ENCODE measurements around the gene NOS3.

The NOS3 gene

DNA sequence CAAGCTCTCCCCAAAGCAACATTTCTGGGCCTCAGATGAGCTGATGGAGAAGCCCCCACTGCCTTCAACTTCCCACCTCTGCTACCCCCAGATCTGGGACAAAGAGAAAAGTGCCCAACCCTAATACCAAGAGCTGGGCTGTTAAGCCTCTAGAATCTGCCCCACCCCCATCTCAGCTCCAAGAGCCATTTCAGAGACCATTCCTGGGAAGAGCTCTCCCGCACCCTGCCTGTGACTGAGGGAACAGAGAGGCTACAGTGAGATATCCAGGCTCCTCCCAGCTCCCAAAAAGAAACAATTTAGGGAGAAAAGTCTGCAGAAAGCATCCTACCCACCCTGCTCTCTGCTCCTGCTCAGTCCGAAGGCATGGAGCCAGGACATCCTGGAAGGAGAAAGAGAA is 10.2 kb upstream of the NOS3 start:
- DNase-seq: no peak

GRCh38 chr7:150981644-150982043 is 9.2 kb upstream of the NOS3 start:
- no peak for DNase-seq

DNA sequence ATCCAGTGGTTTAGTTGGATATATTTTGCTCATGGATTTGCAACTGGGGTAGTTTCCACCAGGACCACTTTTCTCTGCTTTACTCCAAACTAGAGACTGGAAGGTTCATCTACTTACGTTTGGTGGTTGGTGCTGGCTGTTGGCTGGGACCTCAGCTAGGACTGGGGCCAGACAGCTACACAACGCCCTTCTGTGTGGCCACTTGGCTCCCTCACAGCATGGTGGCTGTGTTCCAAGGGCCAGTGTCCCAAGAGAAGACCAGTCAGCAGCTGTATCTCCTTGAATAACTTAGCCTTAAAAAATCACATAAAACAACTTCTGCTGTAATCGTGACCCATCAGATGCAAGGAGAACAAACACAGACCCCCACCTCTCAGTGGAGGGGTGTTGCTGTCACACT is 8.5 kb upstream of the NOS3 start:
- DNase-seq: no peak

GRCh38 chr7:150983893-150984368 is 6.9 kb upstream of the NOS3 start:
- no peak for DNase-seq

- DNase-seq: peak; percentile 47
Measured at GRCh38 chr7:150986099-150986512, 4.7 kb upstream of the NOS3 start.

- DNase-seq: no peak
Measured at GRCh38 chr7:150986556-150986955, 4.3 kb upstream of the NOS3 start.

DNA sequence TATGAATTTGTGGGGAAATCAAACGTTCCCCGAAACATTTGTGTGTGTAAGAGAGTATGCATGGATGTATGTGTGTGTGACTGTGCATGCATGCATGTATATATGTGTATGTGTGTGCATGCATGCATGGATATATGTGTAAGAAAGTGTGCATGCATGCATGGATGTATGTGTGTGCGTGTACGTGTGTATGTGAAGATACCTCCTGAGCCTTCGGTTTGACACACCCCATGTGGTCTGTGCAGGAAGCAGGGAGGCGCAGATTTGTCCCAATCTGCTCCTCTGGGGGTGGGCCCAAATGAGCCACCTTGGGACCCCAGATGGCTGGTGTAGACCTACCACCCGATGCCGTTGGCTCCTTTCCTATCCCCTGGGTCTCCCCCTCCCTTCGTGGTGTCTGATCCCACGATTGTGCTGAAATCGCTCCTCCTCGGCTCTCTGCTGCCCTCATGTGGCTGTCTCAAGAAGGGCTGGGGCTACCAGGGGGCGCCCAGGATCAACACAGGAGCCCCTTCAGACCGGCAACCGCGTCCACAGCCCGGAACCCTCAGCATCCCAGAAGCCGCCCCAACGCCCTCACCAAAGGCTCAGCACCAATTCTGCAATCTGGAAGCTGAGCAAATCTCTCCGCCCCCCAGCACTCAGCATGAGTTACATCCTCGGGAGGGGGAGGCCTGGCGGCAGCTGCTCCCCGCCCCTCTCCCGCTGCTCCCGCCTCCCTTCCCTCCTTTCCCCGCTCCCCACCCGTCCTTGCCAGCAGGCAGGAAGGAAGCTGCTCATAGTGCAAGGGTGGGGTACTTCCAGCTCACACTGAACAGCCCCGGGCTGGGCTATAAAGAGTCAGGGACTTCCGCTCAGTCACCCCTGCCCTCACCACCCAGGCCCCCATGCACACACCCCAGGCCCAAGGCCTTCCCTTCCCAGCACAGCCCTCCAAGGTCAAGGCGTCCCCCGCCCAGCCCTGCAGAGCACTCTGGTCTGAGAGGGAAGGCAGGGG is 2.3 kb upstream of the NOS3 start:
- DNase-seq: peak; percentile 44

- DNase-seq: no peak
Measured at GRCh38 chr7:150989456-150989855, 1.4 kb upstream of the NOS3 start.

- DNase-seq: no peak
Measured at GRCh38 chr7:150992051-150992640, 1.3 kb downstream of the NOS3 start.

DNA sequence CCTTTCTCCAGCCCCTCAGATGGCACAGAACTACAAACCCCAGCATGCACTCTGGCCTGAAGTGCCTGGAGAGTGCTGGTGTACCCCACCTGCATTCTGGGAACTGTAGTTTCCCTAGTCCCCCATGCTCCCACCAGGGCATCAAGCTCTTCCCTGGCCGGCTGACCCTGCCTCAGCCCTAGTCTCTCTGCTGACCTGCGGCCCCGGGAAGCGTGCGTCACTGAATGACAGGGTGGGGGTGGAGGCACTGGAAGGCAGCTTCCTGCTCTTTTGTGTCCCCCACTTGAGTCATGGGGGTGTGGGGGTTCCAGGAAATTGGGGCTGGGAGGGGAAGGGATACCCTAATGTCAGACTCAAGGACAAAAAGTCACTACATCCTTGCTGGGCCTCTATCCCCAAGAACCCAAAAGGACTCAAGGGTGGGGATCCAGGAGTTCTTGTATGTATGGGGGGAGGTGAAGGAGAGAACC is 2.1 kb downstream of the NOS3 start:
- no peak for DNase-seq

DNA sequence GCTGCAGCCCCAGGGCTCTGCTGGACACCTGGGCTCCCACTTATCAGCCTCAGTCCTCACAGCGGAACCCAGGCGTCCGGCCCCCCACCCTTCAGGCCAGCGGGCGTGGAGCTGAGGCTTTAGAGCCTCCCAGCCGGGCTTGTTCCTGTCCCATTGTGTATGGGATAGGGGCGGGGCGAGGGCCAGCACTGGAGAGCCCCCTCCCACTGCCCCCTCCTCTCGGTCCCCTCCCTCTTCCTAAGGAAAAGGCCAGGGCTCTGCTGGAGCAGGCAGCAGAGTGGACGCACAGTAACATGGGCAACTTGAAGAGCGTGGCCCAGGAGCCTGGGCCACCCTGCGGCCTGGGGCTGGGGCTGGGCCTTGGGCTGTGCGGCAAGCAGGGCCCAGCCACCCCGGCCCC is 2.7 kb downstream of the NOS3 start:
- no peak for DNase-seq

DNA sequence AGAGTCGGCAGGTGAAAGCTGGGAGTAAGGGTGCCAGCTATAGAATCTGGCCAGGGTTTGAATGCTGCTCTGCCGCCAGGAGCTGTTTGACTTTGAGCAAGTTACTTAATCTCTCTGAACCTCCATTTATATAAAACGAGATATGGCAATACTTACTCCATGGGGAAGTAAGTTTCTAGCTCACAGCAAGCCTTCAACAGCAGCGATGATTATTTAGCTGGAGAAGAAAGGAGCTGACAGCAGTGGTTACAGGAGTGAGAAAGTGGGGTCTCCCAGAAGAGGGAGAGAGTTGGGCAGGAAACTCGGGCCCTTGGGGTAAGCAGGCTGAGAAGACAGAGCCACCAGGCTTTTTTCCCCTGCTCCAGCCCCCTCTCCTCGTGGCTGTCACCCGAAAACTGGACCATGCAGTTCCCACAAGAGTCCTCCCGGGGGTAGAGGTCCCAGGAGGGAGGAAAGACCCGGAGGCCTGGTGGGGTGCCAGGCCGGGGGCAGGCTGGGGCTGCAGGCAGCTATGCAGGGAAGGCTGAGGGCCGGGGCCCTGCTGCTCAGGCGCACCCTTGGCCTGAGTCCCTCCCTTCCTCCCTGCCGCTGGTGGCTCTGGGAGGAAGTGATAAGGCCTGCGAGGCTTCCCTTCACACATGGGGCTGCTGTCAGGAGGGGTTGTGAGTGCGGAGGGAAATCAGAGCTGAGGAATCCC is 3.5 kb downstream of the NOS3 start:
- DNase-seq: no peak

DNA sequence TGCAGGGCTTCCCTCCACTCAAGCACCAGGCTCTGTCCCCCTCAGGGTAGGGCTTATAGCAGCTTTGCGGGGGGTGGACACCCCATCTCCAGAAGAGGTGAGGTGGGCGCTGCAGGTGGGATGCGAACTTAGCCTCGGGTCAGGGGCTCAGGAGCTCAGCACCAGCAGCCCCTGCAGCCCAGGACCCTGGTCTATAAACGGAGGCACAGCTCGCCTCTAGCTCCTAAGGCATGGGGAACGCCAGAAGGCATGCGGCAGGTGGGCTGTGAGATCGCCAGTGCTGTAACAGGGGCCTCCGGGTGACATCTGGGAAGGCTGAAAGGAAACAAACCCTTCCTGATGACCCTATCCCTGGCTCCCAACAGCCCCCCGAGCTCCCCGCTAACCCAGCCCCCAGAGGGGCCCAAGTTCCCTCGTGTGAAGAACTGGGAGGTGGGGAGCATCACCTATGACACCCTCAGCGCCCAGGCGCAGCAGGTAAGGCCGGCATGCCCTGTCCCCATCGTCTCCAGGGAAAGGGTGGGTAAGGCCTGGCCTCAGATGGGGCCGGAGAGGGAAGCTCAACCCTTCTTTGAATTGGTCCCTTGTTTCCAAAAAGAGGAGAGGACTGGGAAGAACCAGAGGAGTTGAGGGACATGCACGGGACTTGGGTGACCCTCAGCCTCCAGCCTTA is 4.2 kb downstream of the NOS3 start:
- DNase-seq: no peak

DNA sequence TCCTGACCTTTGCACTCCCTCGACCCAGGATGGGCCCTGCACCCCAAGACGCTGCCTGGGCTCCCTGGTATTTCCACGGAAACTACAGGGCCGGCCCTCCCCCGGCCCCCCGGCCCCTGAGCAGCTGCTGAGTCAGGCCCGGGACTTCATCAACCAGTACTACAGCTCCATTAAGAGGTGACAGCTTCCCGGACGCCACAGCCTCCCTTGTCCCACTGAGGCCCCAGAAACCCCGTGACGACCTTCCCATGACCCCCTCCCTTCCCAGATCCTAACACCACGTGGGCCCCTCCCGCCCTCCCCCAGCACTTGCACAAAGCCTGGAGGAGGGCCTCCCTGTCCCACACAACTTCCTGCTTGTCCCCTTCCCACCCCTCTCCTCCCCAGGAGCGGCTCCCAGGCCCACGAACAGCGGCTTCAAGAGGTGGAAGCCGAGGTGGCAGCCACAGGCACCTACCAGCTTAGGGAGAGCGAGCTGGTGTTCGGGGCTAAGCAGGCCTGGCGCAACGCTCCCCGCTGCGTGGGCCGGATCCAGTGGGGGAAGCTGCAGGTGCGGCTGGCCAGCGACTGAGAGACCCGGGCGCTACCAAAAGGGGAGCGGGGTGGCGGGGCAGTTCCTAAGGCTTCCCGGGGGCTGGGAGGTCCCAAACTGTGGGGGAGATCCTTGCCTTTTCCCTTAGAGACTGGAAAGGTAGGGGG is 5.7 kb downstream of the NOS3 start:
- no peak for DNase-seq

- no peak for DNase-seq
Measured at GRCh38 chr7:150997075-150997511, 6.3 kb downstream of the NOS3 start.

DNA sequence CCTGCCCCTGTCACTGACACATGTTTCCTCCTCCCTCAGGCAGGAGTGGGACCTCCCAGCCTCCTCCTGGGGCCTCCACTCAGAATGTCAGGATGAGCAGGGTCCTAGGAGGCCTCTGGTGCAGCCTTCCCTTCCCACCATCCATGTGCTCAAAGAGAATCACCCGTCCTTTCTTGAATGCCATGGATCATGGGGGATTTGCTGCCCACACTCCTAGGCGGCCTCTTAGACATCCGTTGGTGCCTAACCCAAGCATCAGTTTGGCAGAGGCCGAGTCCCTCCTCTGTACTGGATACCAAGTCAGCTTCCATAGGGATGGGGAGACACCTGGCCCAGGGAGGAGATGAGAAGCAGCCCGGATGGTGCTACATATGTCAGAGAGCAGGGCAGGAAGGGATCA is 7.0 kb downstream of the NOS3 start:
- DNase-seq: no peak

DNA sequence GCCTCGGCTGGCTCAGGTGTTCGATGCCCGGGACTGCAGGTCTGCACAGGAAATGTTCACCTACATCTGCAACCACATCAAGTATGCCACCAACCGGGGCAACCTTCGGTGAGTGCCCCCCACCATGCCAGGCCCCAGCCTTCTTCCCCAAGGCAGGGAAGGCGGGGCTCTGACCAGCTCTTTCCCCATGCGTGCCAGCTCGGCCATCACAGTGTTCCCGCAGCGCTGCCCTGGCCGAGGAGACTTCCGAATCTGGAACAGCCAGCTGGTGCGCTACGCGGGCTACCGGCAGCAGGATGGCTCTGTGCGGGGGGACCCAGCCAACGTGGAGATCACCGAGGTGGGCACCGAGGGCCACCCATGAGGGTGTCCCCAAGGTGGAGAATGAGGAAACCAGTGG is 7.5 kb downstream of the NOS3 start:
- no peak for DNase-seq

- DNase-seq: no peak
Measured at GRCh38 chr7:150999001-150999400, 8.2 kb downstream of the NOS3 start.

GRCh38 chr7:150999497-151000230 is 8.8 kb downstream of the NOS3 start:
- no peak for DNase-seq

- no peak for DNase-seq
Measured at GRCh38 chr7:151000897-151001495, 10.2 kb downstream of the NOS3 start.

- DNase-seq: no peak
Measured at GRCh38 chr7:151001546-151001945, 10.7 kb downstream of the NOS3 start.
